ENCODE data around the gene MPZL1.

GRCh38 chr1:167803358-167804207, 81.8 kb downstream of the MPZL1 start:
- TF ChIP-seq POLR2A (IDR thresholded peaks at IDR 0.05) (no peak), CTCF (IDR thresholded peaks at IDR 0.05) (peak; percentile 91 to 95 (median 95))

Data from breast epithelium (tissue), 3 donors.